SK-N-SH (cell line): ENCODE measurements around the gene CUEDC2. TPM values are rescaled to one million over a fixed set of nuclear protein-coding genes. Genes with fewer than 3 reads are reported as not detected.

Experiments used
- CTCF ChIA-PET: fragments of 300-600, 350-600 bp; formaldehyde crosslinking; extraction: SDS; loops from one replicate; lab custom pipeline; 2021; lab: Yijun Ruan, JAX
- POLR2A ChIA-PET: fragments of 350-600 bp; sonication (Branson Sonifier 250); formaldehyde crosslinking; extraction: SDS; loops from one replicate; lab custom pipeline; 2020; ENCODE audit warnings: antibody characterized with exemption, inconsistent platforms; lab: Yijun Ruan, JAX
- DNase-seq: peaks from one replicate; pipeline ENCODE4 v3.0.0; 2012
- H2AFZ ChIP-seq: fragments of 200-600 bp; sonication (generic); 2 replicates; pipeline ENCODE4 v1.8.1; 2016; ENCODE audit warnings: antibody characterized with exemption, mild to moderate bottlenecking, low read depth
- H3F3A ChIP-seq: fragments of 200-600 bp; sonication (generic); replicated peaks from 2 replicates; pipeline ENCODE3; 2016; ENCODE audit warnings: antibody characterized with exemption, mild to moderate bottlenecking; ENCODE audit not compliant: insufficient read depth
- H3K27ac ChIP-seq, 2 experiments: fragments of 200-500 bp in 1 of 2; fragments of 200-600 bp in 1 of 2; sonication (Bioruptor generic) in 1 of 2; sonication (generic), shearing (Covaris generic) in 1 of 2; 2 replicates each; pipeline versions ENCODE4 v1.5.1 to v1.6.1; 2014 to 2016; ENCODE audit warnings: low read depth in 2 of 2, inconsistent platforms in 1 of 2, low read length in 1 of 2, mild to moderate bottlenecking in 1 of 2, mixed read lengths in 1 of 2
- H3K27me3 ChIP-seq: fragments of 200-600 bp; sonication (generic), shearing (Covaris generic); 2 replicates; pipeline ENCODE4 v1.6.1; 2016; ENCODE audit warnings: mixed run types; ENCODE audit not compliant: insufficient read depth
- H3K36me3 ChIP-seq, 2 experiments: fragments of 200-500 bp in 1 of 2; fragments of 200-600 bp in 1 of 2; sonication (Bioruptor generic) in 1 of 2; sonication (generic) in 1 of 2; replicated peaks in 1 of 2; 2 replicates each; pipeline versions ENCODE3 to v1.5.1; 2014 to 2016; ENCODE audit warnings: low read length in 1 of 2, mild to moderate bottlenecking in 1 of 2; ENCODE audit not compliant: insufficient read depth in 2 of 2, control insufficient read depth in 1 of 2
- H3K4me1 ChIP-seq, 2 experiments: fragments of 200-500 bp in 1 of 2; fragments of 200-600 bp in 1 of 2; sonication (Bioruptor generic) in 1 of 2; sonication (generic), shearing (Covaris generic) in 1 of 2; 2 replicates each; pipeline versions ENCODE4 v1.5.1 to v1.6.1; 2014 to 2016; ENCODE audit warnings: low read depth in 1 of 2, low read length in 1 of 2, mixed run types in 1 of 2; ENCODE audit not compliant: insufficient read depth in 2 of 2, control insufficient read depth in 1 of 2
- H3K4me2 ChIP-seq: fragments of 200-600 bp; sonication (generic), shearing (Covaris generic); 2 replicates; pipeline ENCODE4 v1.6.1; 2017; ENCODE audit warnings: mixed run types
- H3K4me3 ChIP-seq, 2 experiments: fragments of 200-500 bp in 1 of 2; fragments of 200-600 bp in 1 of 2; sonication (Bioruptor generic) in 1 of 2; sonication (generic), shearing (Covaris generic) in 1 of 2; 2 replicates each; pipeline versions ENCODE4 v1.5.1 to v1.8.1; 2014 to 2016; ENCODE audit warnings: low read depth in 2 of 2, inconsistent platforms in 1 of 2, low read length in 1 of 2, mild to moderate bottlenecking in 1 of 2, mixed read lengths in 1 of 2, moderate library complexity in 1 of 2
- H3K79me2 ChIP-seq: fragments of 200-600 bp; sonication (generic); 2 replicates; pipeline ENCODE4 v1.8.1; 2017; ENCODE audit warnings: mild to moderate bottlenecking; ENCODE audit not compliant: insufficient read depth
- H3K9ac ChIP-seq: fragments of 200-600 bp; sonication (generic); 2 replicates; pipeline ENCODE4 v1.6.1; 2017; ENCODE audit warnings: mixed run types
- H3K9me2 ChIP-seq: fragments of 200-600 bp; sonication (generic); 2 replicates; pipeline ENCODE4 v1.6.1; 2017; ENCODE audit warnings: mixed run types
- H3K9me3 ChIP-seq: fragments of 200-600 bp; sonication (generic); 2 replicates; pipeline ENCODE4 v1.6.1; 2017; ENCODE audit warnings: mixed run types, mild to moderate bottlenecking, moderate library complexity
- H4K20me1 ChIP-seq: fragments of 200-600 bp; sonication (generic); 2 replicates; pipeline ENCODE4 v1.6.1; 2017; ENCODE audit warnings: mild to moderate bottlenecking, mixed run types; ENCODE audit not compliant: insufficient read depth
- CHD2 ChIP-seq: fragments of 150-350 bp; IDR thresholded peaks from 2 replicates; pipeline ENCODE4 v1.6.1; 2018; ENCODE audit warnings: low read length; ENCODE audit not compliant: partially characterized antibody
- ELF1 ChIP-seq: IDR thresholded peaks from 2 replicates; pipeline ENCODE4 v1.4.0; 2012
- EP300 ChIP-seq, 2 experiments: IDR thresholded peaks; 2 replicates each; pipeline versions ENCODE4 v1.4.0 to v1.6.1; 2012; ENCODE audit warnings: borderline replicate concordance in 1 of 2, low read depth in 1 of 2, low read length in 1 of 2
- EZH2phosphoT487 ChIP-seq: fragments of 200-600 bp; sonication (generic); IDR thresholded peaks from 2 replicates; pipeline ENCODE4 v1.6.1; 2017; ENCODE audit warnings: low read depth, mixed run types, mild to moderate bottlenecking, antibody characterized with exemption, moderate library complexity, borderline replicate concordance
- FOSL2 ChIP-seq: IDR thresholded peaks from 2 replicates; pipeline ENCODE4 v1.4.0; 2012; ENCODE audit warnings: low read depth, mild to moderate bottlenecking, moderate library complexity, borderline replicate concordance
- FOXM1 ChIP-seq: IDR thresholded peaks from 2 replicates; pipeline ENCODE4 v1.4.0; 2012; ENCODE audit warnings: low read depth, mild to moderate bottlenecking
- GATA2 ChIP-seq: sonication (generic); formaldehyde crosslinking; IDR thresholded peaks from 2 replicates; pipeline ENCODE4 v1.5.0; 2020; ENCODE audit warnings: mild to moderate bottlenecking, missing genetic modification reagents
- MEF2A ChIP-seq: IDR thresholded peaks from 2 replicates; pipeline ENCODE4 v1.4.0; 2012; ENCODE audit warnings: low read depth, borderline replicate concordance
- NRF1 ChIP-seq: IDR thresholded peaks from 2 replicates; pipeline ENCODE4 v1.6.1; 2012; ENCODE audit warnings: low read depth, mild to moderate bottlenecking, low read length
- RXRA ChIP-seq: IDR thresholded peaks from 2 replicates; pipeline ENCODE4 v1.4.0; 2012; ENCODE audit warnings: low read depth, mild to moderate bottlenecking, borderline replicate concordance
- SIN3A ChIP-seq: IDR thresholded peaks from 2 replicates; pipeline ENCODE4 v1.6.1; 2012; ENCODE audit warnings: low read depth, mild to moderate bottlenecking, low read length, moderate library complexity, borderline replicate concordance
- TCF12 ChIP-seq: IDR thresholded peaks from 2 replicates; pipeline ENCODE4 v1.4.0; 2012
- TEAD4 ChIP-seq: IDR thresholded peaks from 2 replicates; pipeline ENCODE4 v1.4.0; 2012; ENCODE audit warnings: mild to moderate bottlenecking, borderline replicate concordance; ENCODE audit not compliant: insufficient read depth
- YY1 ChIP-seq: IDR thresholded peaks from 2 replicates; pipeline ENCODE4 v1.4.0; 2012; ENCODE audit warnings: low read depth, mild to moderate bottlenecking
- WGBS: methylation state at CpG from one replicate; pipeline ENCODE4 v1.1.6; 2017; ENCODE audit warnings: low lambda C conversion rate; 5-methylcytosine and 5-hydroxymethylcytosine counted together
- polyA plus RNA-seq, 3 experiments: library from polyadenylated mRNA; depleted of rRNA; stranded (reverse); fragments of >200 nt; gene quantifications; 2 replicates each; pipeline ENCODE4 v1.2.3, GENCODE V29; 2012
- TF ChIP-seq, protein P1 (sequence below): fragments of 200-600 bp; sonication (generic); IDR thresholded peaks from 2 replicates; pipeline ENCODE4 v1.6.1; 2017; ENCODE audit warnings: antibody characterized with exemption, mild to moderate bottlenecking, moderate library complexity
- TF ChIP-seq, protein P2 (sequence below): IDR thresholded peaks from 2 replicates; pipeline ENCODE4; 2012
- TF ChIP-seq, protein P3 (sequence below): IDR thresholded peaks from 2 replicates; pipeline ENCODE4 v1.4.0; 2012; ENCODE audit warnings: low read depth, borderline replicate concordance
- TF ChIP-seq, protein P4 (sequence below): IDR thresholded peaks from 2 replicates; pipeline ENCODE4 v1.4.0; 2012; ENCODE audit warnings: low read depth, borderline replicate concordance
- TF ChIP-seq, protein P5 (sequence below): fragments of 150-350 bp; IDR thresholded peaks from 2 replicates; pipeline ENCODE4 v1.6.1; 2016; ENCODE audit warnings: mild to moderate bottlenecking, low read depth, low read length
- TF ChIP-seq, protein P6 (sequence below): IDR thresholded peaks from 2 replicates; pipeline ENCODE4 v1.4.0; 2012; ENCODE audit warnings: low read depth

Gene CUEDC2
- polyA plus RNA-seq, 1 of the 3 experiments (the other 2 are of a cell fraction), result 162 TPM

DNA sequence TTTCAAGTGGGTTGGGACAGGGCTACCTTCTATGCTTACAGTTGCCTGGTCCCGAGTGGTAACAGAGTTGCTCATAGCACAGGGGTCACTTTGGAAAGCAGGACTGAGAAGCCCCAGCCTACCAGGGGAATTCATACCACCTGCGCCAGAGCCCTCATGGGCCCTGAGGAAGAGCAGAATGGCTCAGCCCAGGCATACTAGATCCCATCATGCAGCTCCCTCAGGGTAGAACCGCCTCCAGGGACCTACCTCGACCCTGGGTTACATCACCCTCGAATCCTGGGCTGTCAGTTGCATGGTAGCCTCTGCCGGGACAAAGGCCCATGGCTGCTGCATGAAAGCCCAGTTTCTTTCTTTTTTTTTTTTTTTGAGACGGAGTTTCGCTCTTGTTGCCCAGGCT, 2.9 kb downstream of the CUEDC2 start:
- Histone ChIP-seq H3K27ac (no peak overlapping the region), H3K79me2 (peaks cover 14% of the 10 kb centered on the region), H4K20me1 (no peaks in the 10 kb centered on the region), H3K4me1 (peaks cover 0 to 6% of the 10 kb centered on the region in 2 experiments; a peak in 1 of 4 replicates), H3K36me3 (peaks cover 3 to 5% of the 10 kb centered on the region in 2 experiments), H3K9me3 (no peaks in the 10 kb centered on the region), H3F3A (peaks cover 5% of the 10 kb centered on the region), H3K9me2 (no peaks in the 10 kb centered on the region), H3K4me3 (no peak overlapping the region), H3K4me2 (no peak overlapping the region), H2AFZ (no peak overlapping the region), H3K27me3 (no peaks in the 10 kb centered on the region), H3K9ac (no peak overlapping the region)
- ChIA-PET CTCF (no interaction called here), POLR2A (interaction anchor here (0.8 kb wide), 1 partner anchor 8 kb away, joined by 3 read pairs; no protein-coding TSS in a partner anchor)
- WGBS, result 92% methylated on average over 6 of the region's 8 CpGs
- no peak for TF ChIP-seq YY1
- TF ChIP-seq, protein P1, sequence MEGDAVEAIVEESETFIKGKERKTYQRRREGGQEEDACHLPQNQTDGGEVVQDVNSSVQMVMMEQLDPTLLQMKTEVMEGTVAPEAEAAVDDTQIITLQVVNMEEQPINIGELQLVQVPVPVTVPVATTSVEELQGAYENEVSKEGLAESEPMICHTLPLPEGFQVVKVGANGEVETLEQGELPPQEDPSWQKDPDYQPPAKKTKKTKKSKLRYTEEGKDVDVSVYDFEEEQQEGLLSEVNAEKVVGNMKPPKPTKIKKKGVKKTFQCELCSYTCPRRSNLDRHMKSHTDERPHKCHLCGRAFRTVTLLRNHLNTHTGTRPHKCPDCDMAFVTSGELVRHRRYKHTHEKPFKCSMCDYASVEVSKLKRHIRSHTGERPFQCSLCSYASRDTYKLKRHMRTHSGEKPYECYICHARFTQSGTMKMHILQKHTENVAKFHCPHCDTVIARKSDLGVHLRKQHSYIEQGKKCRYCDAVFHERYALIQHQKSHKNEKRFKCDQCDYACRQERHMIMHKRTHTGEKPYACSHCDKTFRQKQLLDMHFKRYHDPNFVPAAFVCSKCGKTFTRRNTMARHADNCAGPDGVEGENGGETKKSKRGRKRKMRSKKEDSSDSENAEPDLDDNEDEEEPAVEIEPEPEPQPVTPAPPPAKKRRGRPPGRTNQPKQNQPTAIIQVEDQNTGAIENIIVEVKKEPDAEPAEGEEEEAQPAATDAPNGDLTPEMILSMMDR, result no peak
- no peak for TF ChIP-seq SIN3A
- TF ChIP-seq RXRA, result no peak
- no peak for TF ChIP-seq ELF1
- TF ChIP-seq, protein P2, sequence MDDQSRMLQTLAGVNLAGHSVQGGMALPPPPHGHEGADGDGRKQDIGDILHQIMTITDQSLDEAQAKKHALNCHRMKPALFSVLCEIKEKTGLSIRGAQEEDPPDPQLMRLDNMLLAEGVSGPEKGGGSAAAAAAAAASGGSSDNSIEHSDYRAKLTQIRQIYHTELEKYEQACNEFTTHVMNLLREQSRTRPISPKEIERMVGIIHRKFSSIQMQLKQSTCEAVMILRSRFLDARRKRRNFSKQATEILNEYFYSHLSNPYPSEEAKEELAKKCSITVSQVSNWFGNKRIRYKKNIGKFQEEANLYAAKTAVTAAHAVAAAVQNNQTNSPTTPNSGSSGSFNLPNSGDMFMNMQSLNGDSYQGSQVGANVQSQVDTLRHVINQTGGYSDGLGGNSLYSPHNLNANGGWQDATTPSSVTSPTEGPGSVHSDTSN, result no peak
- no peak for TF ChIP-seq NRF1
- TF ChIP-seq MEF2A, result no peak
- TF ChIP-seq, protein P3, sequence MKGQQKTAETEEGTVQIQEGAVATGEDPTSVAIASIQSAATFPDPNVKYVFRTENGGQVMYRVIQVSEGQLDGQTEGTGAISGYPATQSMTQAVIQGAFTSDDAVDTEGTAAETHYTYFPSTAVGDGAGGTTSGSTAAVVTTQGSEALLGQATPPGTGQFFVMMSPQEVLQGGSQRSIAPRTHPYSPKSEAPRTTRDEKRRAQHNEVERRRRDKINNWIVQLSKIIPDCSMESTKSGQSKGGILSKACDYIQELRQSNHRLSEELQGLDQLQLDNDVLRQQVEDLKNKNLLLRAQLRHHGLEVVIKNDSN, result no peak
- no peak for TF ChIP-seq EP300 (IDR thresholded peaks at IDR 0.05; ENCODE audit: borderline replicate concordance in 1 of 2, low read depth in 1 of 2, low read length in 1 of 2)
- no peak for TF ChIP-seq FOSL2
- no peak for TF ChIP-seq FOXM1
- no peak for TF ChIP-seq TCF12
- TF ChIP-seq, protein P4, sequence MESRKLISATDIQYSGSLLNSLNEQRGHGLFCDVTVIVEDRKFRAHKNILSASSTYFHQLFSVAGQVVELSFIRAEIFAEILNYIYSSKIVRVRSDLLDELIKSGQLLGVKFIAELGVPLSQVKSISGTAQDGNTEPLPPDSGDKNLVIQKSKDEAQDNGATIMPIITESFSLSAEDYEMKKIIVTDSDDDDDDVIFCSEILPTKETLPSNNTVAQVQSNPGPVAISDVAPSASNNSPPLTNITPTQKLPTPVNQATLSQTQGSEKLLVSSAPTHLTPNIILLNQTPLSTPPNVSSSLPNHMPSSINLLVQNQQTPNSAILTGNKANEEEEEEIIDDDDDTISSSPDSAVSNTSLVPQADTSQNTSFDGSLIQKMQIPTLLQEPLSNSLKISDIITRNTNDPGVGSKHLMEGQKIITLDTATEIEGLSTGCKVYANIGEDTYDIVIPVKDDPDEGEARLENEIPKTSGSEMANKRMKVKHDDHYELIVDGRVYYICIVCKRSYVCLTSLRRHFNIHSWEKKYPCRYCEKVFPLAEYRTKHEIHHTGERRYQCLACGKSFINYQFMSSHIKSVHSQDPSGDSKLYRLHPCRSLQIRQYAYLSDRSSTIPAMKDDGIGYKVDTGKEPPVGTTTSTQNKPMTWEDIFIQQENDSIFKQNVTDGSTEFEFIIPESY, result no peak
- TF ChIP-seq, protein P5, sequence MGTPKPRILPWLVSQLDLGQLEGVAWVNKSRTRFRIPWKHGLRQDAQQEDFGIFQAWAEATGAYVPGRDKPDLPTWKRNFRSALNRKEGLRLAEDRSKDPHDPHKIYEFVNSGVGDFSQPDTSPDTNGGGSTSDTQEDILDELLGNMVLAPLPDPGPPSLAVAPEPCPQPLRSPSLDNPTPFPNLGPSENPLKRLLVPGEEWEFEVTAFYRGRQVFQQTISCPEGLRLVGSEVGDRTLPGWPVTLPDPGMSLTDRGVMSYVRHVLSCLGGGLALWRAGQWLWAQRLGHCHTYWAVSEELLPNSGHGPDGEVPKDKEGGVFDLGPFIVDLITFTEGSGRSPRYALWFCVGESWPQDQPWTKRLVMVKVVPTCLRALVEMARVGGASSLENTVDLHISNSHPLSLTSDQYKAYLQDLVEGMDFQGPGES, result no peak
- no peak for TF ChIP-seq GATA2
- TF ChIP-seq EZH2phosphoT487, result no peak
- no peak for TF ChIP-seq TEAD4
- TF ChIP-seq, protein P6, sequence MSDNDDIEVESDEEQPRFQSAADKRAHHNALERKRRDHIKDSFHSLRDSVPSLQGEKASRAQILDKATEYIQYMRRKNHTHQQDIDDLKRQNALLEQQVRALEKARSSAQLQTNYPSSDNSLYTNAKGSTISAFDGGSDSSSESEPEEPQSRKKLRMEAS, result no peak
- no peak for TF ChIP-seq CHD2
- DNase-seq, result no peak
